ENCODE results near the gene DAD1. TPM values are rescaled to one million over a fixed set of nuclear protein-coding genes. Genes with fewer than 3 reads are reported as not detected.
"Not testable (repeated sequence)": the region's sequence is repeated elsewhere in the genome, so short reads cannot be mapped to it uniquely, and the experiment has no call there.

DAD1 gene
- total RNA-seq, 3 donors from 2014 or later = 192 to 238 (median 202) TPM

- peaks cover 0 to 9% of the 10 kb centered on the region in 2 donors for H3K4me1 ChIP-seq
- TF ChIP-seq POLR2AphosphoS5 (IDR thresholded peaks at IDR 0.05) (no peak), POLR2A (IDR thresholded peaks at IDR 0.05) (no peak), CTCF (IDR thresholded peaks at IDR 0.05) (no peak)
- DNase-seq (ENCODE audit: low spot score in 2 of 2) = peak in 1 of 2 donors; percentile 13
- H3K4me3 ChIP-seq = no peak overlapping the region
- peak overlapping the region; percentile 73 to 88 for H3K27ac ChIP-seq
- no peaks in the 10 kb centered on the region for H3K36me3 ChIP-seq
- no peaks in the 10 kb centered on the region for H3K27me3 ChIP-seq
- intact Hi-C loops (cut with DNase I; ENCODE audit: low total_unique reads) = loop anchor here (10.0 kb wide), 1 partner anchor 71 kb away; no protein-coding TSS in a partner anchor
- no peaks in the 10 kb centered on the region for H3K9me3 ChIP-seq
Observed at GRCh38 chr14:22555384-22556011, 33.5 kb downstream of the DAD1 start.

DNA sequence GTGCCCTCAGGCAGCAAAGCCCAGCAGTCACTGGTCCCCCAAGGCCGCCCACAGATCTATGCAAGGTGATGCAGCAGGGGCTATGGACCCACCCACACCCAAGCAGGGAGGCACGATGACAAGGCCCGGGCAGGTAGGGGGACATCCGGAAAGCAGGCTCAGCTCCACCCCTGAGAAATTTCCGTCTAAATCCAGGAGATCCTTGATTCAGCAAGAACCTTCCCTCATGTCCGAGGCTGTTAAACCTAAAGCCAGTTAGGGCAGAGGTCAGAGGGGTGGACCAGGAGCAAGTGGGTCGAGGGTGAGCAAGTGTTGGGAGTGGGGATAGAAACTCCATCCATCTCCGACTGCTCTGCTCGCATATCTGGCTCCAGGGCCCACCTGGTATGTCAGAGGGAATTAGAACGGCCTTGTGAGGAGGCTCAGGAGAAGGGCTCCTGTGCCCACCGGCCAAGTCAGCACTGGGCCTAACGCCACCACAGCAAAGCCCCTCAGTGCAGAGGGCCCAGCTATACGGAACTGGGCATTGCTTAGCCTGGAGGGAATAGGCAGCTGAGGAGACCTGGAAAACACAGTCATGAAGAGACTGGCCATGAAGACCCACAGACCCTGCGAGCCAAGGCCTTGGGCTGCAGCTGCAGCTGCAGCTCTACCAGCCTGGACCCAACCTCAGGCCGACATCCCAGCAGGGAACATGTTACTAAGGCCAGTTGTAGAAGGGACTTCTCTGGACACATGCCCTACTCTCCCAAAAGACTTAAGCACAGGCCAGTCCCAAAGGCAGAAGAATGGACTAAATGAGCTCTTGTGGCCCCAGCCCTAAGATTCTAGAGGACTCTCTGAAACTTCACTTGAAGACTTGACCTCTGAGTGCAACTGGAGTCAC, 34.3 kb downstream of the DAD1 start:
- DNase-seq (ENCODE audit: low spot score in 2 of 2) = no peak
- no peaks in the 10 kb centered on the region for H3K27me3 ChIP-seq
- H3K4me1 ChIP-seq = peaks cover 0 to 9% of the 10 kb centered on the region in 2 donors
- no peak for TF ChIP-seq POLR2A (IDR thresholded peaks at IDR 0.05)
- no peak for TF ChIP-seq POLR2AphosphoS5 (IDR thresholded peaks at IDR 0.05)
- no peak for TF ChIP-seq CTCF (IDR thresholded peaks at IDR 0.05)
- no peak overlapping the region for H3K27ac ChIP-seq
- no peak overlapping the region for H3K4me3 ChIP-seq
- no peaks in the 10 kb centered on the region for H3K36me3 ChIP-seq
- H3K9me3 ChIP-seq = no peaks in the 10 kb centered on the region
- intact Hi-C loops (cut with DNase I; ENCODE audit: low total_unique reads) = loop anchor here (10.0 kb wide), 1 partner anchor 70 kb away; no protein-coding TSS in a partner anchor

DNA sequence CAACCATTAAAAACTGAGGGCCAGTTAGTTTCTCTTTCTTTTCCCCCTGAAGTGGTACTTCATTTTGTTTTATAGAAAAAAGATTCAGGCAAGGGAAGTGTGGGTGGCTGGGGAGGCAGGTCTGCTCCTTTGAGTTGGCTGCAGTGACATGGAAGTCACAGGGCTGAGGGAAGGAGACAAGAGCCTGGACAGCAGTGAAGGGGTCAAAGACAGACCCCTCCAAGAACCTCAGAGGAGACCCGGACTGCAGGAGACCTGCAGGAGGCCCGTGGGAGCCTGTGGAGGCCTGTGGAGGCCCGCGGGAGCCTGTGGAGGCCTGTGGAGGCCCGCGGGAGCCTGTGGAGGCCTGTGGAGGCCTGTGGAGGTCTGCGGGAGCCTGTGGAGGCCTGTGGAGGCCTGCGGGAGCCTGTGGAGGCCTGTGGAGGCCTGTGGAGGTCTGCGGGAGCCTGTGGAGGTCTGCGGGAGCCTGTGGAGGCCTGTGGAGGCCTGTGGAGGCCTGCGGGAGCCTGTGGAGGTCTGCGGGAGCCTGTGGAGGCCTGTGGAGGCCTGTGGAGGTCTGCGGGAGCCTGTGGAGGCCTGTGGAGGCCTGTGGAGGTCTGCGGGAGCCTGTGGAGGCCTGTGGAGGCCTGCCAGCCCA, 35.0 kb downstream of the DAD1 start:
- H3K9me3 ChIP-seq, H3K36me3 ChIP-seq, H3K4me1 ChIP-seq, H3K27me3 ChIP-seq, H3K4me3 ChIP-seq: not testable (repeated sequence)
- intact Hi-C loops (cut with DNase I; ENCODE audit: low total_unique reads) = loop anchor here (10.0 kb wide), 1 partner anchor 69 kb away; no protein-coding TSS in a partner anchor
- H3K27ac ChIP-seq = peak overlapping the region in 1 of 2 donors; percentile 13
- DNase-seq (ENCODE audit: low spot score in 2 of 2) = peak in 1 of 2 donors; percentile 10

DNA sequence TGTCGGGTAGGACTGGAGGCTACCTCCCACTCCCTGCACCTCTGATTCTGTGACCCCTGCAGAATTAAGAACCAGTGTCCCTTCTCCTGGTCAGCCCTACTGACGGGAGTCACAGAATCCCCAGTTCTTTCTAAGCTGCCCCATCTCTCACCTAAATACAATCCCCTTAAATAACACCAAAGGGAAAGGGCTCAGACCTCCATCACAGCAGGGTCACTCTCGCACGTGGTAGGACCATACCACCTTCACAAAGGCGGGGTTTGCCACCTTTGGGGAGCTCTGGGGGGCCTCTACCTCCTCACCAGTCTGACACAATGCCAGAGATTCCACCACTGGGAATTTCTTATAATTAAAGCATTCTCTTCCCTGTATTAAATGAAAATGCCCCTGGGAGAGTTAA, 35.6 kb downstream of the DAD1 start:
- Histone ChIP-seq H3K4me3 (no peak overlapping the region), H3K4me1 (peaks cover 0 to 9% of the 10 kb centered on the region in 2 donors), H3K27me3 (no peaks in the 10 kb centered on the region), H3K9me3 (no peaks in the 10 kb centered on the region), H3K36me3 (no peaks in the 10 kb centered on the region), H3K27ac (no peak overlapping the region)
- intact Hi-C loops (cut with DNase I; ENCODE audit: low total_unique reads) = loop anchor here (10.0 kb wide), 1 partner anchor 69 kb away; no protein-coding TSS in a partner anchor
- peak in 1 of 2 donors; percentile 15 for DNase-seq (ENCODE audit: low spot score in 2 of 2)
- no peak for TF ChIP-seq POLR2AphosphoS5 (IDR thresholded peaks at IDR 0.05)
- no peak for TF ChIP-seq POLR2A (IDR thresholded peaks at IDR 0.05)
- TF ChIP-seq CTCF (IDR thresholded peaks at IDR 0.05) = no peak

GRCh38 chr14:22552827-22553076, 36.3 kb downstream of the DAD1 start:
- H3K36me3 ChIP-seq = no peaks in the 10 kb centered on the region
- H3K9me3 ChIP-seq = no peaks in the 10 kb centered on the region
- H3K27ac ChIP-seq = no peak overlapping the region
- no peak for TF ChIP-seq POLR2A (IDR thresholded peaks at IDR 0.05)
- TF ChIP-seq POLR2AphosphoS5 (IDR thresholded peaks at IDR 0.05) = no peak
- TF ChIP-seq CTCF (IDR thresholded peaks at IDR 0.05) = no peak
- peaks cover 0 to 9% of the 10 kb centered on the region in 2 donors for H3K4me1 ChIP-seq
- no peak overlapping the region for H3K4me3 ChIP-seq
- intact Hi-C loops (cut with DNase I; ENCODE audit: low total_unique reads) = loop anchor here (10.0 kb wide), 1 partner anchor 68 kb away; no protein-coding TSS in a partner anchor
- no peaks in the 10 kb centered on the region for H3K27me3 ChIP-seq
- DNase-seq (ENCODE audit: low spot score in 2 of 2) = no peak
